ENCODE results near the gene IBTK. TPM values are rescaled to one million over a fixed set of nuclear protein-coding genes. Genes with fewer than 3 reads are reported as not detected.

The IBTK gene
- total and polyA plus RNA-seq, 2 of the 4 experiments (the other 2 are of a cell fraction): 9.7 to 45.0 TPM

GRCh38 chr6:82138075-82138791 is 109.3 kb downstream of the IBTK start:
- no peak for ATAC-seq (ENCODE audit: low read depth)
- dilution Hi-C loops (cut with HindIII; ENCODE audit: low sequenced_read_pairs, unreplicated experiment): no loop called here
- H3K9me1 ChIP-seq (ENCODE audit: insufficient read depth, low read length): no peaks in the 10 kb centered on the region
- no TSS peak for BruUV-seq (replicated peaks)
- H3K18ac ChIP-seq (ENCODE audit: low read depth, low read length): no peak overlapping the region
- no peaks in the 10 kb centered on the region for H3K27me3 ChIP-seq (ENCODE audit: control insufficient read depth, insufficient read depth, low read length)
- no peak overlapping the region for H3K4ac ChIP-seq (ENCODE audit: low read depth, low read length)
- no peak overlapping the region for H4K5ac ChIP-seq (ENCODE audit: low read depth, low read length)
- H3K36me3 ChIP-seq (ENCODE audit: control insufficient read depth, insufficient read depth, low read length): no peaks in the 10 kb centered on the region
- WGBS, 2 experiments (ENCODE audit: extremely low coverage in 2 of 2, insufficient read length in 1 of 2): 83% methylated on average over 3 of the region's 8 CpGs; no CpG with 5 or more reads in 1 of the 2 experiments
- no peaks in the 10 kb centered on the region for H3K4me1 ChIP-seq (ENCODE audit: control insufficient read depth, insufficient read depth, low read length)
- H3K4me3 ChIP-seq (ENCODE audit: insufficient read depth, low read depth, low read length): no peak overlapping the region
- in situ Hi-C loops (cut with MboI; ENCODE audit: low sequenced_read_pairs): no loop called here
- no peak for TF ChIP-seq SMC3 (IDR thresholded peaks at IDR 0.05; ENCODE audit: low read depth, low read length)
- no peak for TF ChIP-seq CEBPB (IDR thresholded peaks at IDR 0.05; ENCODE audit: low read depth, low read length)
- TF ChIP-seq CHD1 (IDR thresholded peaks at IDR 0.05; ENCODE audit: low read depth, low read length): no peak
- H3K4me2 ChIP-seq (ENCODE audit: low read depth, low read length): no peak overlapping the region
- no peak overlapping the region for H3K27ac ChIP-seq (ENCODE audit: insufficient read depth, low read length)
- H3K14ac ChIP-seq (replicated peaks; ENCODE audit: low read depth, low read length): no peak overlapping the region
- H2AFZ ChIP-seq (replicated peaks; ENCODE audit: low read length, poor library complexity): no peak overlapping the region
- DNase-seq: no peak
- H4K91ac ChIP-seq (ENCODE audit: insufficient read depth, low read depth, low read length): no peak overlapping the region
- no peaks in the 10 kb centered on the region for H3K79me1 ChIP-seq (ENCODE audit: low read depth in 1 of 2, low read length in 2 of 2)
- H2BK5ac ChIP-seq (ENCODE audit: low read depth, low read length, poor library complexity, severe bottlenecking): no peak overlapping the region
- no peak overlapping the region for H3K9ac ChIP-seq (ENCODE audit: low read depth, low read length)
- H2BK15ac ChIP-seq (ENCODE audit: low read depth, low read length): no peak overlapping the region
- H2AK9ac ChIP-seq (replicated peaks; ENCODE audit: low read depth, low read length, poor library complexity): no peak overlapping the region
- intact Hi-C loops (cut with micrococcal nuclease): no loop called here
- no peak overlapping the region for H3K56ac ChIP-seq (ENCODE audit: extremely low read depth, insufficient read depth, low read length)
- H2BK20ac ChIP-seq (ENCODE audit: low read depth, low read length): no peak overlapping the region
- H3K9me3 ChIP-seq (ENCODE audit: control insufficient read depth, insufficient read depth, low read length): no peaks in the 10 kb centered on the region
- H3K23ac ChIP-seq (ENCODE audit: low read depth, low read length): no peak overlapping the region
- ChIA-PET POLR2A (ENCODE audit: unreplicated experiment) (no interaction called here), CTCF (no interaction called here)
- H2AK5ac ChIP-seq (ENCODE audit: low read depth, low read length): no peak overlapping the region
- no peak overlapping the region for H2BK120ac ChIP-seq (ENCODE audit: low read depth, low read length)
- H4K20me1 ChIP-seq (ENCODE audit: insufficient read depth, low read length): no peaks in the 10 kb centered on the region
- H4K8ac ChIP-seq (ENCODE audit: low read depth in 2 of 2, low read length in 2 of 2): no peak overlapping the region

Data from IMR-90 (cell line).